HG03342 (cell line): ENCODE results near the gene ALDH18A1.
A peak's percentile ranks its signal among the peaks of the same experiment; 100 is the strongest.
"Not testable (repeated sequence)": the region's sequence is repeated elsewhere in the genome, so short reads cannot be mapped to it uniquely, and the experiment has no call there.

ENCODE experiments used
- ATAC-seq: cut with Tn5 transposase; IDR thresholded peaks from one replicate; pipeline ENCODE4 v1.9.1; 2021; ENCODE audit warnings: mild to moderate bottlenecking, moderate library complexity; ENCODE audit not compliant: unreplicated experiment

Gene ALDH18A1

DNA sequence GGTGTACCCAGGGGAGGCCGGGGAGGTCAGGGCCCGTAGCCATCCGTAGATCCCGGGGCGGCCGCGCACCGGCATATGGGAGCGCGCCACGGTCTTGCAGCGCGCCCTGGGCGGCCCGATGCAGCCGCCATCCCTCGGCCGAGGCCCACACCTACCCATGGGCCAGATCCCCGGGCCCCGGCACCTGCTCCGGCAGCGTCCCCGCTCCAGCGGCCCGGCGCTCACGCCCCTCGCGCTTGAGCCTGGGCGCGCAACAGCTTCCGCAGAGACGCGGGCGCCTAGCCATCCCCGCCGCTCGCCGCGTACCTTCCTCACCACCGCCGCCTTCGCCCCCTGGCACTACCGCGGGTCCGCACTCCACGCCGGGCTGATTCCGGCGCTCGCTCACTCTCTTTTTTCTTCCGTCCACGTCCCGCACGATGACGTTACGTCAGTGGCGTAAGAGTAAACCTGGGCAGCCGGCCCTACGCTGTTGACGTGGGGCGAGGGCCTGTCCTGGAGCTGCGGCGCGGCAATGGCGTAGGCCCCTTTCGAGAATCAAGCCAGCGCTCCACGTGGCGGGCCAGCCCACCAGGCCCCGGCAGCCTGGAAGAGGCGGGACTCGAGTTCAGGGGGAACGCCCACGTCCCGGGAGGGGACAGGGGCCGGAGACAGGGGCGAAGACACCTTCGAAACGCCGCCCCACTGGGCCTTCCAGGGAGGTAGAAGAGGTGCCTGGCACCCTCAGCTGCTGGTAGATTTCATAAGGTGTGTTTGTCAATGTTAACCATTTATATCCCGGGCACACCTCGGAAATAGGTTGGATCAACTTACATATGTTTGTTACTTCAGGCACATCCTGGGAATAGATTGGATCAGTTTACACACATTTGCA is at the start of gene ALDH18A1:
ALDH18A1 (minus strand) TSS at position 421 of the 874 bp plus-strand sequence. CDS start 3,334 bp downstream, outside the sequence.
- peak; percentile 87 for ATAC-seq

DNA sequence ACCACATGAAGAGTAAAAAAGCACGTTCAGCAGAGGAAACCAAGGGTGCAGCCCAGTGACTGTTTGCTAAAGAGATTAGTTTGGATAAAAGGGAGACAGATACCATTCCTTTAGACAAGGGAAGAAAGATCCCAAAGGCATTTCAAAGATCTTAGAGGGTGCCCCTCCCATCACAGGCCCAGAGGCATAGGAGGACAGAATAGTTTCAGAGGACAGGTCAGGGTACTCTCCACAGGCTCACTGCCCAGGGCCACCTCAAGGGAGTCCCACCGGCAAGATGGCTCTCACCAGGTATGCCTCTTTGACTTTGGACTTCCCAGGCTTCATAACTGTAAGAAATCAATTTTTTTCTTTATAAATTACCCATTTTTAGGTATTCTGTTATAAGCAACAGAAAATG is 41.9 kb upstream of the ALDH18A1 start:
- no peak for ATAC-seq

DNA sequence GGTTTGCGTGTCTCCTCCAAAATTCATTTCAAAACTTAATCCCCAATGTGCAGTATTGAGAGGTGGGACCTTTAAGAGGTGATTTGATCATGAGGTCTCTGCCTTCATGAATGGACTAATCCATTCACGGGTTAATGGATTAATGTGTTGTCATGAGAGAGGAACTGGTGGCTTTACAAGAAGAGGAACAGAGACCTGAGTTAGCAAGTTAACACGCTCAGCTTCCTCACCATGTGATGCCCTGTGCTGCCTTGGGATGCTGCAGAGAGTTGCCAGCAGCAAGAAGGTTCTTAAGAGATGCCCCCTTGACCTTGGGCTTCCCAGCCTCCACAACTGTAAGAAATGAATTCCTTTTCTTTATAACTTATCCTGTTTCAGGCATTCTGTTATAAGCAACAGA is 40.9 kb upstream of the ALDH18A1 start:
- ATAC-seq = peak; percentile 25

DNA sequence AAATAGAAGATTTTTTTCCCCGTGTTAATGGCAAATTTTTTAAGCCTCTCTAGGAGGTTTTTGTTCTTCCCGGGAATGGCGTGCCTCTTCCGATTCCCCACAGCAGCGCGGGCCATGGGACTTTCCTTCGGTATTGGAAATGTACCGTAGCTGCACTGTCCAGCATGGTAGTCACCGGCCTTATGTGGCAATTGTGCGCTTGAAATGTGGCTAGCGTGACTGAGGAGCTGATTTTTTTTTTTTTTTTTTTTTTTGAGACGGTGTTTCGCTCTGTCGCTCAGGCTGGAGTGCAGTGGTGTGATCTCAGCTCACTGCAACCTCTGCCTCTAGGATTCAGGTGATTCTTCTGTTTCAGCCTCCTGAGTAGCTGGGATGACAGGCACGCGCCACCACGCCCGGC is 38.2 kb upstream of the ALDH18A1 start:
- ATAC-seq = no peak

DNA sequence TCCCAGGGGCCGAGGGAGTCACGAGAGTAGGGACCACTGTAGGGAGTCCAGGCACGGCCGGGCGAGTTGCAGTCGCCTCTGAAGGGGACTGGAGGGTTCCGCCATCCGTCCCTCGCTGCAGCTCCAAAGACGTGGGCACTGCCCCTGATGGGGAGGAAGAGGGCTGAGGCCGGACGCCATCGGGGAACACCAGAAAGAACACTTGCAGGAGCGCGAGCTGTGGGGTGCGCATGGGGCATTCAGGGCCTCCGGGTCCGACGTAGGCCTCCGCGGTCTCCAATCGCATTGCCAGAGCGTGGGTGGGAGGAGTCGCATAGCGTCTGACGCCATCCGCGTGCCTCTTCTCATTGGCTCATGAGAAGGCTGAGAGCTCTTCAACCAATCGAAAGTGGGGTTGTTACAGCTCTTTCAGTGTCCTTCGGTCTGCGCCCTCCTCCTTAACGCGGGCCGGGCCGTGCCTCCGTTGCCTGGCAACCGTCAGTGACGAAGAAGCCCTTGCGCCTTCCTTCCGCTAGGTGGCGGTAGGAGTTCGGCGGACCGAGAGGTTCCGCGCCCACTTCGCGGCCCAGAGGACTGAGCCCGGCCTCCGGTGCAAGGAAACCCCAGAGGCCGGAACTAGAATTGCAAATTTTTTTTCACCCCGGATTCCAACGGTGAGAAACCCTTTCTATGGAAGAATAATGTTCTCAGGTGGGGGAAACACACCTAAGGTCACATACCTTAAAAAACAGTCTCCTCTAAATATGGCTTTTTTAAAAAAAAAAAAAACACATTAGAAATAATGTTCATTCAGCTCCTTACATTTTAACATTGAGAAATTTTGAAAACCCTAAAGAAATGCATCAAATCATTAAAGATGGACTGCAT is 37.4 kb upstream of the ALDH18A1 start, which contains the start of gene TCTN3:
TCTN3 (minus strand) TSS at position 260 of the 867 bp plus-strand sequence; CDS start at position 232, 28 bp downstream.
- peak; percentile 99 for ATAC-seq

DNA sequence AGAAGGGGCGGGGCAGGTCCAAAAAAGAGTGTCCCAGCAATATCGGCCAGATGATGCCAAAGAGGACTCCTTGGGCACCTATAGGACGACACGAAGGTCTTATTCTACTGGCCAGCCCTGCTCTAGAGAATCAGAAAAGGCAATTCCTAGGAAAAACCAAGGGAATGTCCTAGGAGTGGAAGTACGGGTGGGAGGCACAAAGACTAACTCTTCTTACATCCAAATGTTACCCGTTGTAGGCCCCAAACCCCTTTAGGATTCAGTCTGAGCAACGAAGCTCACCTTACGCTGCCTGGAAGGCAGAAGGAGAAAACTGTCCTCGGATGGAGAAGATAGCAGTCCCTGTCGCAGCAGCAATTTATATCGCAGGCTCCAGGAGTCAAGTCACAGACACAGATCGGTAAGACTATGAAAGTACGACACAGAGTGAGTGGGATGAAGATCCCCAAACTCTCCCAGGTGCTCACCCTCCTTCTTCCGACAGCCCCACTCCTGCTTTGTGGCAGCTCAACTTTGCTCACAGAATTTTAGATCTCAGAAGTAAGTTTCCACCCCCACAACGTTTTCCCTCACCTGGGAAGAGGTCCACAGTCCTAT is 36.7 kb upstream of the ALDH18A1 start:
- no peak for ATAC-seq

DNA sequence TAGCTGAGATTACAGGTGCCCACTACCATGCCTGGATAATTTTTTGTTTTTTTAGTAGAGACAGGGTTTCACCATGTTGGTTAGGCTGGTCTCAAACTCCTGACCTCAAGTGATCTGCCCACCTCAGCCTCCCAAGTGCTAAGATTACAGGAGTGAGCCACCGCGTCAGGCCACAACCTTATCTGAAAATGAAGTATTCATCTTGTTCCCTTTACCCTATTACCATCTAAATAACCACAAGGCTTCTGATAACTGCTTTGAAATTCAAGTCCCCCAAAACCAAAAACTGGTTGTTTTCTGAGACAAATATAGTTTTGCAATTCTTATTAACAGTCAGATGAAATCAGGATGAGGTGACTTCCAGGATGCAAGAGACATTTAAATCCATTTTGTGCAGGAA is 34.8 kb upstream of the ALDH18A1 start:
- no peak for ATAC-seq

DNA sequence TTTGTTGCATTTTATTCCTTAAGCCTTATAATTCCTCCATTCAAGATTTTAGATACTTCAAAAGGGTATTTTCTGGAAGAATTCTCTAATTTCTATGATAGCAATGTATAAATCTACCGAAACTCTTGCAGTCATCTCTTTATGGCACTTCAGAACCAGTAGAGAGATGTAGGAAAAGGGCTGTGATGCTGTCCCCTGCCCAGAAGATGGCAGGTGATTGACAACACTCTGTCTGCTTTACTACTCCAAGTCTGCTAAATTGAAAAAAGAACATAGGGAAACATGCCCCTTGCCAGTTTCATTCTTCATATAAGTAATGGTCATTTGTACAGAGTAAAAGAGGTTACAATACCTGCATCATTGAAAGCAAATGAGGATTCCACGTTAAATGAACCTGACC is 32.1 kb upstream of the ALDH18A1 start:
- no peak for ATAC-seq

DNA sequence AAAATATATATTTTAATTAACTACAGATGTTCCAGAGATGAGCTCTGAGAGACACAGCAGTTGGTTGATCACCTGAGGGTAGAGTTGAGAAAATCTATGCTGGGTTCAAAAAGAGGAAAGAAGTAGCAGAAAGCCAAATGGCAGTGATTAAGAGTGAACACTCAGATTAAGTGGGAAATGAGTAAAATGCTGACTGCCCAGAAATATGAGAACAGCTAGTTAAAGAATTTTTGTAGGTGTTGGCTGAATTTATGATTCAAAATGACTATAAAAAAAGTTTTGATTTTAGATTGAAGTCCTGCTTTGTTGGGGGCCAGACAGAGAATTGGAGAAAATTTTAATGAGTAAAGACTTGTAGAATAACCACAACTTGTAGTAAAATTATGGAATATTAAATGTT is 27.5 kb upstream of the ALDH18A1 start:
- ATAC-seq = no peak

DNA sequence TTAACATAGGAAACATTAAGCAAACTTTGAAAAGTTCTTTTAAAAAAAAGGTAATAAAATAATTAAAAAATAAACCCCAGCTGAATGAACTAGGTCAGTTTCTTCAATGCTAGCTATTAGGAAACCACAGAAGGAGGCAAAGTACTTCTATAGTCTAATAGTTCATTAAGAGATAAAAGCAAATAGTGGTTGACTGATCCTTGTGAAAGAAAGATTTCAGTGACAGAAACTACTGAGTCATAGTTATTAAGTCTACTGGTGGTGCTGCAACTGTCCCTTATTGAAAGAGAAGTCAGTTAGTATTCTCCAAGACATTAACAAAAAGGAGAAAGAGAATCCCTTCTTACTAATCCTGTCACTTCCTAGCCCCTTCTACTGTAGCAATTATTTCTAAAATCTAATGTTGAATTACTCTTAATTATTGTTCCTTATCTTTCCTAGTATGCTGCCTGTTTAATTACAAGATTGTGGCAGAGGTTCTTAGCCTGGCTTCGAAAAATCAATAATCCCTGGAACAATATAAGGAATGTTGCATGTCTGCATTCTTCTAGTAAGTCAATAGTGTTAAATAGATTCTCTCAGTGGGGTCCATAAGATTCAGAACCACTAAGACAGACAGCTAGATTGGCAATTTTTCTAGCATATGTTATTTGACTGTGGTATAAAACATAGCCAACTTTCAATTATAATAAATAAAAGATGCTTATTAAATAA is 19.0 kb upstream of the ALDH18A1 start:
- ATAC-seq = no peak

DNA sequence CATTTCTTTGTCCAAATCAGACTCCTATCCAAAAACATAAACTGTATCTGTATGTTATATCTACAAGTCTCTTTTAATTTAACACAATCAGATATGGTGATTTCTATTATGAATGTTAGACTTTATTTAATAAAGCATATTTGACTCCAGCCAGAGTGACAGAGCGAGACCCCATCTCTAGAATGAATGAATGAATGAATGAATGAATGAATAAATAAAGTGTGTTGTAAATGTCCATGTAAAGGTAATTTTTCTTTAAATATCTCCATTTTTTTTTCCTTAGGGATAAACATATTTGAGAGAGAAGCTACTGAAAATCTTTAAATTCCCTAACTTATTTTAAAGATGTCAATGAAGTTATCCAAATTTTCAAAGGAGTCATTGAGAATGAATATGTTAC is 18.1 kb upstream of the ALDH18A1 start:
- ATAC-seq = no peak

DNA sequence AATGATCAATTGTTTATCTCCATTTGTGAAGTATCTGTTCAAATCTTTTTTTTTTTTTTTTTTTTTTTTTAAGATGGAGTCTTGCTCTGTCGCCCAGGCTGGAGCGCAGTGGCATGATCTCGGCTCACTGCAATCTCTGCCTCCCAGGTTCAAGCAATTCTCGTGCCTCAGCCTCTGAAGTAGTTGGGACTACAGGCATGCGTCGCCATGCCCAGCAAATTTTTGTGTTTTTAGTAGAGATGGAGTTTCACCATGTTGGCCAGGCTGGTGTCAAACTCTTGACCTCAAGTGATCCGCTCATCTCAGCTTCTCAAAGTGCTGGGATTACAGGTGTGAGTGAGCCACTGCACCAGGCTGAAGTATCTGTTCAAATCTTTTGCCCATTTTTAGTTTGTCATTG is 16.1 kb upstream of the ALDH18A1 start:
- ATAC-seq = not testable (repeated sequence)

DNA sequence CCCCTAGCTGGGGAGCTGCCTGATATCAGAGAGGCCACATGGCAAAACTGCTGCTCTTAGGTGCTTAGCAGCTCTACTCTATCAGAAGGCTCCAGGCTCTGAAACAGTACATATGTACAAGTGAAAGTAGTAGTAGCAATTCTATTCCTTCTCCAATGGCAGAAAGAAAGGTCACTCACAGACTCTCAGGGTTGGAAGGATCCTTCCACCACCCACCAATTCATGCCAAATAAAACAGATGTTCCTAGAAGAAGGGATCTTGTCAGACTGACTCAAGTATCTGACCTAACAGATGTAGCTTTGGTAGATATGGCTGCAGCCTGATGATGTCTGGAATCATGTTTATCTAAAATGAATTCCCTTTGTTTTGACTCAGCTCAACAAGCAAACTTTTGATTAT is 8.0 kb upstream of the ALDH18A1 start:
- no peak for ATAC-seq

DNA sequence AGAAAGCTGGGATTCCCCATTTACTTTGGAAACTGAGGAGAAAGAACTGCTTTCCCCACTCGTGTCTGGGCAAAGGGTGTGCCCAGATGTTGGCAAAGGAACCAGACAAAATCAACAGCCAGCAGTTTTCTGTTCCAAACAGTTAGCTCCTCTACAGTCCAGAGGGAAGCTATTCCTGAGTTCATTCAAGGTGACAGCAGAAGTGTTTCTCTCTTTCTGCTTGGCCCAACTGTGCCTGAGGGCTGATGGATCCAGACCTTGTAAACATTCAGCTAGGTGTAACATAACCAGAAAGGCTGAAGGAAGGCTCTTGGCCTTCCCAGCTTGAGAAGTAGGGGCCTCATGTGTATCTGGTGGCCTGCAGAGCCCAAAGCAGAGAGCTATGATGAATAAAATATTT is 7.0 kb upstream of the ALDH18A1 start:
- ATAC-seq = no peak

DNA sequence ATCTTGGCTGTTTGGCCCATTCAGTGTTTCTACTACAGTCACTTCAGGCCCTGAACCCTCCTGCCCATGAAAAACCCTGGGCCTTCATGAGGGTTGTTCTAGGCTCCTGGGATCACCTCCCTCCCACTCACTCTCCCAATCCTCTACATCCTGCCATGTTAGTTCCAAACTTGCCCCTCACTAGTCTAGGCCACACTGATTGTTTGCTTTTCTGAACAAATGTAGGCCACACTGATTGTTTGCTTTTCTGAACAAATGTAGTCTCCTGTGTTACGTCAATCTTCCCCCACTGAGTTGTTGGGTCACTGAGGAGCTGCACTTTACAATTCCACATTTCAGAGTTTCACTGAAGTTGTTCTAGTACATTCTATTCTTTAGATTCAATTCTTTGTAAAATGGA is 5.3 kb upstream of the ALDH18A1 start:
- ATAC-seq = no peak

DNA sequence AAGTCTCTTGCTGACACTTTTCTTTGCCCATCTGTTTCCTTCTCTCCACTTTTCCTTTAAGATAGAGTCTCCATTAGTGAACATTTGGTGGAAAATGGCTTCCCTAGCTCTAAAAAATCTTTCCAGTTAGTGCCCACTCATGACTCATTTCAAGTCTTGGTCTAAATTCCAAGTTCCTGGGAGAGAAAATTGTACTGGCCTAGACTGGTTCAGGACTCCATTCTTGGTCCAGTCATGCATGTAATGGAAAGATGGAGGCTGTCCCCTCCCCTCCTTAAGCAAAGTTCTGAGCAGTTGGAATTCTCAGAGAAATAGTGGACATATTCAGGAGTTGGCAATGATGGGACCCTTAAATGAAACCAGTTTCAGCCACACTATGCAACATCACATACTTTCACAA is 3.8 kb upstream of the ALDH18A1 start:
- ATAC-seq = no peak

DNA sequence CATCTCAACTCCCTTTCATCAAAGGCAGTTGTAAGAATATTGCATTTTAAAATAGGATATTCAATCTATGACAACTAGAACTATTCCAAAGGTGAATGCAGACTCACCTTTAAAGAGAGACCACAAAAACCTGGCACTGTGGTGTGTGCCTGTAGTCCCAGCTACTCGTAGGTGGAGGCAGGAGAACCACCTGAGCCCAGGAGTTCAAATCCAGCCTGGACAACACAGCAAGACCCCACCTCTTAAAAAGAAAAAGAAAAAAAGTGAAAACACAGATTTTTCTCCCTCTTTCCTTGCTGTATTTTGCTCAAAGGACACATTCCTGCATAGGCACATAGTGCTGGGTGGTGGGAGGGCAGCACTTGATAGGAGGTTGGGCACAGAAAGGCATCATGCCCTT is 739 bp upstream of the ALDH18A1 start:
- no peak for ATAC-seq

DNA sequence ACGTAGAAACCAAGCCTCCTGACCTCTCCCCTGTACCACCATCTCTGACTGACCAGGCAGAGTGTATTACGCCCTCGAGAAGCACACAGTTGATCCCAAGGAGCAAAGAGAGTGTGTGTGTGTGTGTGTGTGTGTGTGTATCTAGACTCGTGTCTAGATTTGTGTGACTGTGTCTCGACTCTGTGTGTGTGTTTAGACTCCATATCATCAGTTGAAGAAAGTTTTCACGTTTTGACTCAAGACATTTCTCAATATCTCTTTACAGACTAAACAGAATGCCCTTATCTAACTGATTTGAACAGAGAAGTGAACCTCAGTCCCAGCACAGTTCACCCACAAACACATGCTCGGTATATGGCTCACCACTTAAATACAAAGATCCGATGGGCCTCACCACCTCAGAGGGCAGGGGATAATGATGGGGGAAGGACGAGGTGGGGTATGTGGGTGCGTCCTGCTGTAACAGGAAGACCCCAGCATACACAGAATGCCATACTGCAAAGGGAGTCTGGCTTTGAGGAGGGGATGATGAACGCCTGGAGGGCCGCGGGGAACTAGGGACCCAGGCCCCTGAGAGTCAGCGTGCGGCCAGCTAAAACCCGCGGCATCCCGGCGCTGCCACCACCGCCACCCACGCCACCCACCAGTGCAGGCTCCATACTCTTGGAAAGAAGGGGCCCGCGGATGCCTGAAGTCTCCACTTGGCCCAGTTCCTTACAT is 780 bp downstream of the ALDH18A1 start:
- ATAC-seq = peak; percentile 2

DNA sequence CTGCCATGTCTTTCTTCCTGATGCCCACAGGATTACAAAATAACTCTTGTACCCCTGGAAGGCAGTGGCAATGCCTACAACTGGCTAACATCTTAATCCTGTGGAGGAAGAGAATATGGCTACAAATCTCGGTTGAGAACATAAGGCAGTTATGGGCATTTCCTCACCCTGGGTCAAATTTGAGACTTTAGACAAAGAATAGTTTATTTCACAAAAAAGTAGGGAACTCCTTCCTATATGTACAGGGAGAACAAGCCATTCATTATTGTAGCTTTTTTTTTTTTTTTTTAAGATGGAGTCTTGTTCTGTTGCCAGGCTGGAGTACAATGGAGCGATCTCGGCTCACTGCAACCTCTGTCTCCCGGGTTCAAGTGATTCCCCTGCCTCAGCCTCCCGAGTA is 2.6 kb downstream of the ALDH18A1 start:
- no peak for ATAC-seq
